Measurements from ENCODE around the gene VAMP2. TPM values are rescaled to one million over a fixed set of nuclear protein-coding genes. Genes with fewer than 3 reads are reported as not detected.

VAMP2 gene
- total and polyA plus RNA-seq, 5 experiments from 2014 or later: 50.4 to 238 (median 84.2) TPM

DNA sequence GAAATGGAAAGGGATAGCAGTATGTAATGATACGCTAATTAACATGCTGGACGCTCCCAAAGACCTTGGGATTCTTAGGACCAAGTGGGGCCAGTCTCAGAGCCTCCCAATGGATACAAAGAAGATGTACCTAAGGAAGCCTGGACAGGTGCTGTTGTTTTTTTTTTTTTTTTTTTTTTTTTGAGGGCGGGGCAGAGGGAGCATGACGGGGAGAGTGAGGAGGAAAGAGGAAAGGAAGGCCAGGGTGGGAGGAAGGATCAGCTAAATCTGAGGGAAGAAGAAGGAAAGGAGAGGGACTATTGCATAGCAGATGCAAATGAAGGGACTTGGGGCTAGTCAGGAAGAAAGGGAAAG is 2.5 kb downstream of the VAMP2 start:
- Mint-ChIP-seq H3K27ac (peak overlapping the region in 9 of 10 donors; percentile 77 to 98 (median 95)), H3K36me3 (peaks cover 3 to 33% (median 14%) of the 10 kb centered on the region in 3 donors), H3K9me3 (no peaks in the 10 kb centered on the region), H3K4me1 (peaks cover 31 to 62% (median 61%) of the 10 kb centered on the region in 4 donors), H3K4me3 (peak overlapping the region; percentile 49 to 96 (median 88)), H3K27me3 (no peaks in the 10 kb centered on the region)
- ATAC-seq (no peak), DNase-seq (no peak)
- POLR2A ChIA-PET: interaction anchor here (0.8 to 41.9 kb wide), 11 partner anchors 8 to 135 kb away, joined by 3 to 1171 read pairs (median 5); partner anchors contain the start of genes BORCS6, HES7, PER1 and SLC25A35

DNA sequence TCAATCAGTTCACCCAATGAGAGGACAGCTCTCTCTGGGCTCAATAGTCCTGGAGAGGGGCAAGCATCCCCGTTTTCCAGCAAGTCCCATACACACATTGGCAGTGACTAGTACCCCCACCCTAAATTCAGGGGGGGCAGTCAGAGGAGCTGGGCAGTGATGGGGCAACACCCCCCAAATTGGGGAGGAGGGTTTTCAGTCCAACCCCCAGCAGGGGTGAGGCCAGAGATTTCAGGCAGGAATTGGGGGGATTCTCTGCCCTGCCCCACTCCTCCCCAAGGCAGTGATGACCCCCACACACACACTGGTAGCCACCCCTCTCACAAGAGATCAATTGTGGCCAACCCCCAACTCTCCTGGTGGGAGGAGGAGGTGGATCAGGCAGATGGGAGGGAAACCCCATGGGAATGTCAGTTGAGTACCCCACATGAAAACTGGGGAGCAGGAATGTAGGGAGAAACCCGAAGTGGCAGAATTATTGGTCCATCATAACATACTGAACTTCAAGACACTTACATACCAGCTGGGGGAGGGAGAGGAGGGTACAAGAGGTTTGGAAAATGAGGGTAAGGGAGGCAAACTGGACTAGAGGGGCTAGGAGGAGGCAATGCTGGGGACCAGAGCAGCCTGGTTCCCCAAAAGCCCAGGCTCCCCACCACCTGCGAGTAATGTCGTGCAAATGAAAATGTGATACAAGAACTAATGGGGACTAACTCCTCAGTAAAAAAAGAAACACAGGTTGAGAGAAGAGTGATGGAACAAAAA is 3.1 kb downstream of the VAMP2 start:
- Mint-ChIP-seq H3K27ac (peak overlapping the region in 9 of 10 donors; percentile 77 to 98 (median 95)), H3K36me3 (peaks cover 3 to 33% (median 14%) of the 10 kb centered on the region in 3 donors), H3K27me3 (no peaks in the 10 kb centered on the region), H3K9me3 (no peaks in the 10 kb centered on the region), H3K4me3 (peak overlapping the region; percentile 34 to 86 (median 70)), H3K4me1 (peaks cover 32 to 61% (median 58%) of the 10 kb centered on the region in 4 donors)
- POLR2A ChIA-PET: interaction anchor here (1.0 to 41.9 kb wide), 9 partner anchors 8 to 136 kb away, joined by 3 to 1171 read pairs (median 14); partner anchors contain the start of genes BORCS6, HES7, SLC25A35 and TMEM107
- no peak for ATAC-seq
- peak in 1 of 10 donors; percentile 3 for DNase-seq

DNA sequence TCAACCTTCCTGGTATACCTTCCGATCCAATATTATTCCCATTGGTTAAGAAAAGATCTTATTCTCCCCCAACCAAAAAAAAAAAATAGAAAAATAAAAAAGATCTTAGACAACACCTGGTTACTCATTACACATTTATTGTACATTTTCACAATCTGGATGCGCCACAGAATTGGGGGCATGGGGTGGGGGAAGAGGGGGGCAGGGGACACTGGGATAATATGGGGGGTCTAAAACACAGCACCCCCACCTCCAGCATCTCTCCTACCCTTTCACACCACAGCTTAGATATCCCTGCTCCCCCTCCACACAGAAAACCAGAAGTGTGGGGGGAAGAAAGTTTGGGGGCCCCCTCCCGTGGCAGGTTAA is 3.7 kb downstream of the VAMP2 start:
- Mint-ChIP-seq H3K9me3 (peaks cover 0 to 2% (median 0%) of the 10 kb centered on the region in 9 donors), H3K4me3 (peak overlapping the region in 9 of 10 donors; percentile 49 to 87 (median 68)), H3K36me3 (peaks cover 3 to 36% (median 14%) of the 10 kb centered on the region in 3 donors), H3K4me1 (peaks cover 32 to 61% (median 56%) of the 10 kb centered on the region in 4 donors), H3K27ac (peak overlapping the region in 8 of 10 donors; percentile 85 to 98 (median 94)), H3K27me3 (no peaks in the 10 kb centered on the region)
- POLR2A ChIA-PET: interaction anchor here (0.6 to 41.9 kb wide), 8 partner anchors 9 to 678 kb away, joined by 4 to 1171 read pairs (median 24); partner anchors contain the start of genes ALOXE3, BORCS6, SLC35G6 and TMEM107
- ATAC-seq: no peak
- DNase-seq: no peak

DNA sequence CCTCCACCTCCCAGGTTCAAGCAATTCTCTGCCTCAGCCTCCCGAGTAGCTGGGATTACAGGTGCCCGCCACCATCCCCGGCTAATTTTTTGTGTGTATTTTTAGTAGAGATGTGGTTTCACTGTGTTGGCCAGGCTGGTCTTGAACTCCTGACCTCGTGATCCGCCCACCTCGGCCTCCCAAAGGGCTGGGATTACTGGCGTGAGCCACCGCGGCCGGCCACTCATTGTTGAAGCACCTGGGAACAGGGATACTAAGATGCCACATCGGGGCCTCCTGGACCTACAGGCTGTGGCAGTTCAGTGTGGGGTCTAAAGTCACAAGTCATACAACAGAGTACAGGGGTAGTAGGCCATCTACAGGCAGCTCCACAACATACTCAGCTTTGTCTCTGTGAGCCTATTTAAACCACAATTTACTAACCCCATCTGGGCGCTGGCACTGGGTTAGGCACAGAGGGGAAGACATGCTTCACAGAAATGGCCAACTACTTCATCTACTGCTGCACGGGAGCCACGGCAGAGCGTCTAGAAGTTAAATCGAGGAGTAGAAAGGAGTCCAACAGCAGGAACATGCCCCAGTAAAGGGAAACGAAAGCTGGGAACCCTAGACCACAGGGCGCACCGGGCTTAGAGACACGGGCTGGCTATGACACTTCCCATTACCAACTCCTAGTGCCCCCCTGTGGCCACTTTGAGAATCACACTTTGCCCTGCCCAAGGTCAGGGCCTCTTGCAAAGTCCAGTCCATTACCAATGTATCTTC is 4.3 kb downstream of the VAMP2 start:
- H3K27me3 Mint-ChIP-seq: no peaks in the 10 kb centered on the region
- POLR2A ChIA-PET: interaction anchor here (0.6 to 41.9 kb wide), 8 partner anchors 10 to 677 kb away, joined by 4 to 1171 read pairs (median 24); partner anchors contain the start of genes ALOXE3, BORCS6, SLC35G6 and TMEM107
- peaks cover 3 to 39% (median 14%) of the 10 kb centered on the region in 3 donors for H3K36me3 Mint-ChIP-seq
- H3K4me1 Mint-ChIP-seq: peaks cover 33 to 61% (median 53%) of the 10 kb centered on the region in 4 donors
- peak overlapping the region in 7 of 10 donors; percentile 85 to 97 (median 94) for H3K27ac Mint-ChIP-seq
- peaks cover 0 to 3% (median 0%) of the 10 kb centered on the region in 9 donors for H3K9me3 Mint-ChIP-seq
- no peak for ATAC-seq
- peak; percentile 73 to 93 (median 84) for DNase-seq
- H3K4me3 Mint-ChIP-seq: peak overlapping the region; percentile 20 to 87 (median 66)

DNA sequence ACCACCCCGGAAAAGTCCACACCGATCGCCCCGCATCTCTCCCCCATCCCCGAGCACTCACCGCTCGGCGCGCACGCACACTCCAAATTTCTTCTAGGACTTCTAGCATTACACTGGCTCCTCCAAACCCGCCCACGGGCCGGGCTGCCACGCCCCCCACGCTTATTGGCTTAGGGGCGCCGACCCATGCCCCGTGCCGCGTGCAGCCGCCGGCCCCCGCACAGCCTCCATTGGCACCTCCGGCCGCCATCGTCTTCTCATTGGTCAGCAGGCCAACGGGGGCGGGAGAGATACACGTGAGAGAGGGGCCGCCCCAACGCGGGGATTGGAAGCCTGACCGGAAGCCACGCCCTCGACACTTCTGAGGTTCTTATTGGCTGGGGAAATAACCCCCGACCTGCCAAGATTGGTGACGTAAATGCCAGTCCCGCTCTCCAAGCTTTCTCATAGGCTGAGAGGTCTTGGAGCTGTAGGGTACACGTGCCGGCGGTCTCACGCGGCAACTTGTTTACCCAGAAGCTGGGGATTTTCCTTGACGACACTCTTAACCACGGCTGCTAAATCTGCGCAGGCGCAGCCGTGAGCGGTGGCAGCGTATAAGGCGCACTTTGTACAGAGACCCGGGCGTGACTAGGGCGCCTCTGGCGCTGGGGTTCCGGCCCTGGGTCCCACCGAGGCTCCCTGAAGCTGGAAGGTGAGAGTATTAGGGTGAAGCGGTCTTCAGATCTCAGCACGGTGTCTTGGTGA is 6.3 kb downstream of the VAMP2 start:
- Mint-ChIP-seq H3K4me3 (no peak overlapping the region), H3K36me3 (peaks cover 3 to 50% (median 11%) of the 10 kb centered on the region in 3 donors), H3K27me3 (peaks cover 0 to 2% (median 0%) of the 10 kb centered on the region in 5 donors), H3K4me1 (peaks cover 31 to 70% (median 54%) of the 10 kb centered on the region in 4 donors), H3K9me3 (peaks cover 0 to 5% (median 0%) of the 10 kb centered on the region in 9 donors), H3K27ac (no peak overlapping the region)
- POLR2A ChIA-PET: interaction anchor here (0.5 to 41.9 kb wide), 25 partner anchors 8 to 595 kb away, joined by 3 to 1171 read pairs (median 6); partner anchors contain the start of genes ALOXE3, BORCS6, CTC1 and FXR2
- peak; percentile 97 to 100 (median 100) for DNase-seq
- ATAC-seq: peak; percentile 67 to 71

DNA sequence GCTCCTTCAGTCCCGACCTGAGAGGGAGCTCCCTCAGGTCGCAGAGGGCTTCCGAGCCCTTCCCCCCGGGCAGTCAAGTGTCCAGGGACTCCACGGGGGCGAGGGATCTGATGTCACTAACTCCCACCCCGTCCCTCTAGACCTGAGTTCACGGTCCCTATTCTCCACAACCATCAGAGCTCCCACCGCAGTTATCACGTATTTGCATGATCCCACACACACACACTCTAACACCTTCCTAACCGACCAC is 6.8 kb downstream of the VAMP2 start:
- Mint-ChIP-seq H3K36me3 (peaks cover 3 to 46% (median 8%) of the 10 kb centered on the region in 3 donors), H3K9me3 (peaks cover 0 to 6% (median 0%) of the 10 kb centered on the region in 9 donors)
- ATAC-seq: no peak

DNA sequence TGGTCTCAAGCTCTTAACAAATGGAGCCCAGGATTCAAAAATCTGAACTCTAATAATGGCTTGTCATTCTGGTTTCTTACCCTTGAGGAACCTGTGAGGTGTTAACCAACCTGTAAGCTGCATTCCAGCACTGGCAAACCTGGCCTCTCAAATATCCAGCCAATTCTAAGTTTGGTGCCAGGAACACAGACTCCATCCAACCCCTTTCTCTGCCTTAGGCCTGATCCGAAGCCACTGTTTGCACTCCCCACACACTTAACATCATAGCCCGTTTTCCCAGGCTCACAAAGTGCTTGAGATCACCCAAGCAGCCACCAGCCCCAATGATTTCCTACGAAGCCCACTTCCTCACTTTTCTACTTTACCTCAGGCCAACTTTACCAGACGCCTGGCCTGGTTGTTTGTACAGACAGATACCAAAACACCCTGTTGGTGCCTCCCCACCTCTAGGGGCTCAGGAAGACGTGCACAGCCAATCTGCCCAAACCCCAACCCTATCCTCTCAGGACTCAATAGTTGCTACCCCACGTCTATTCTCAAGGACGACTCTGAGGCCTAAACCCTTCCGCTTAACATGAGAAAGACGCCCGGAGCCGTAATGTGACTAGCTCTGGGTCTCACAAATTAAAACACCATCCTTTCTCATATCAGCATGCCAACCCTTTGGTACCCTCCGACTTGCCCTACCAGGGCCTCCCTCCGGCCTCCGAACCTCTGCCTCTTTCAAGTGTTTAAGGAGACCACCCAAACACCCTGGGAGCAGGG is 7.3 kb downstream of the VAMP2 start:
- POLR2A ChIA-PET: interaction anchor here (0.5 to 41.9 kb wide), 21 partner anchors 8 to 469 kb away, joined by 3 to 1171 read pairs (median 6); partner anchors contain the start of genes ALOXE3, BORCS6, CTC1 and HES7
- Mint-ChIP-seq H3K4me1 (peaks cover 21 to 67% (median 52%) of the 10 kb centered on the region in 4 donors), H3K36me3 (peaks cover 3 to 44% (median 6%) of the 10 kb centered on the region in 3 donors), H3K9me3 (peaks cover 0 to 6% (median 0%) of the 10 kb centered on the region in 9 donors), H3K4me3 (no peak overlapping the region), H3K27ac (no peak overlapping the region), H3K27me3 (peaks cover 0 to 2% (median 0%) of the 10 kb centered on the region in 5 donors)
- DNase-seq (peak in 6 of 10 donors; percentile 11 to 80 (median 68)), ATAC-seq (no peak)

More for the DNA sequence above, 6.8 kb downstream of the VAMP2 start:
- Mint-ChIP-seq H3K4me3 (no peak overlapping the region), H3K27me3 (peaks cover 0 to 2% (median 0%) of the 10 kb centered on the region in 5 donors), H3K27ac (no peak overlapping the region), H3K4me1 (peaks cover 26 to 68% (median 53%) of the 10 kb centered on the region in 4 donors)
- POLR2A ChIA-PET: interaction anchor here (0.5 to 41.9 kb wide), 23 partner anchors 8 to 469 kb away, joined by 3 to 1171 read pairs (median 6); partner anchors contain the start of genes ALOXE3, BORCS6, CTC1 and HES7
- DNase-seq: no peak

DNA sequence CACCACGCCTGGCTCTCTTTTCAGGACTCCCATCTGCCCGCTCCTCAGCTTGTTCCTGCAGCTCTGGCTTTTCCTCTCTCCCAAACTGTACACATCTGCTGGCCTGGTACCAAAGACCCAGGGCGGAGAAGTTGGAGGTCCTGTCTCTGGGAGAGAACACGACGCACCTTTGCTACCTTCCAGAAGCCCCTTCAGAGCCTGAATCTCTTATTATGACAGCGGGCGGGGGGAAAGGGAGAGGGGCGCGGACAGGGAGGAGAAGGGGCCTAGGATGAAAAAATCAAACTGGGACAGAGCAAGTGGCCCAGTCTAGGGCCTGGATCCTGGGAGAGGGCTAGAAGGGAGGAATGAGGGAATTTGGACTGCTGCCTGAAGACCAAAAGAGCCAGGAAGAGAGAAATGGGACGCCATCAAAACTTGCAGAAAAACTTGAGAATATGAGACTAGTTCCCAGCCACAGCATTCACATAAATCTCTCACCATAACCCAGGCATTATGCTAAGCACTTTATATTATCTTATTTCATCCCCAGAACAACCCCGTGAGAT is 8.1 kb downstream of the VAMP2 start:
- no peak for ATAC-seq

DNA sequence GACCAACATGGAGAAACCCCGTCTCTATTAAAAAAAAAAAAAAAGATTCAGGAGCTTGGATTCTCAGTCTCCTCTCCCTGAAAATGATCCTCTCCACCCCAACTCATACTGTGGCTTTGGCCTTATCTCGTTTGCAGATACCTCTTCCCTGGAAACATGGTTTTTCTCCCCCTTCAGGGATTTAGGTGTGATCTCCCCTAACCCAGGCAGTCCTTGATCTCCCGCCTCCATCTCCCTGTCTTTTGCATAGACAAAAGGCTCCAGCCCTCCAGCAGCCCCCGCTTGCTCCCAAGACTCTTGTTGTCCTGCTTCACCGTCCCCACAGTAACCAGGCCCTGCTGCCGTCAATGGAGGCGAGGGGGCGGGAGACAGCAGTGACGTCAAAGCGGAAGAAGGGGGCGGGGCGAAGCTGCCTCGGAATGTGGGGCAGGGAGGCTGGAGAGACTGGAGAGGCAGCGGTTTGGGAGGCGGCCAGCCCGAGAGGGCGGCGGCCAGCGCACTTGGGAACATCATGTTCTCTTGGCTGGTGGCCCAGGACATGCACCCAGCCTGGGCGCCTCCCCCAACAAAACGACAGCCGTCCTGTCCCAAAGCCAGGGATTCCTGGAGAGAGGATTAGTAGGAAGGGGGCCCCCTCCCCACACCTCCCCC is 8.7 kb downstream of the VAMP2 start:
- peak overlapping the region in 1 of 10 donors; percentile 98 for H3K27ac Mint-ChIP-seq
- H3K4me1 Mint-ChIP-seq: peaks cover 9 to 65% (median 52%) of the 10 kb centered on the region in 4 donors
- H3K27me3 Mint-ChIP-seq: peaks cover 0 to 2% (median 0%) of the 10 kb centered on the region in 5 donors
- peak; percentile 79 to 99 (median 96) for DNase-seq
- peaks cover 0 to 6% (median 0%) of the 10 kb centered on the region in 9 donors for H3K9me3 Mint-ChIP-seq
- H3K4me3 Mint-ChIP-seq: no peak overlapping the region
- ATAC-seq: peak; percentile 7 to 21
- POLR2A ChIA-PET: interaction anchor here (0.6 to 41.9 kb wide), 12 partner anchors 8 to 147 kb away, joined by 3 to 1171 read pairs (median 6); partner anchors contain the start of genes ALOXE3, BORCS6, CTC1 and TMEM107
- H3K36me3 Mint-ChIP-seq: peaks cover 0 to 43% (median 8%) of the 10 kb centered on the region in 3 donors

More for the DNA sequence above, 8.1 kb downstream of the VAMP2 start:
- POLR2A ChIA-PET: interaction anchor here (1.4 to 41.9 kb wide), 9 partner anchors 10 to 468 kb away, joined by 3 to 1171 read pairs (median 19); partner anchors contain the start of genes ALOXE3, BORCS6, HES7 and TMEM107
- Mint-ChIP-seq H3K4me1 (peaks cover 14 to 66% (median 51%) of the 10 kb centered on the region in 4 donors), H3K27ac (no peak overlapping the region), H3K27me3 (peaks cover 0 to 2% (median 0%) of the 10 kb centered on the region in 5 donors), H3K9me3 (peaks cover 0 to 6% (median 0%) of the 10 kb centered on the region in 9 donors), H3K36me3 (peaks cover 0 to 42% (median 4%) of the 10 kb centered on the region in 3 donors), H3K4me3 (no peak overlapping the region)
- peak in 1 of 10 donors; percentile 28 for DNase-seq

DNA sequence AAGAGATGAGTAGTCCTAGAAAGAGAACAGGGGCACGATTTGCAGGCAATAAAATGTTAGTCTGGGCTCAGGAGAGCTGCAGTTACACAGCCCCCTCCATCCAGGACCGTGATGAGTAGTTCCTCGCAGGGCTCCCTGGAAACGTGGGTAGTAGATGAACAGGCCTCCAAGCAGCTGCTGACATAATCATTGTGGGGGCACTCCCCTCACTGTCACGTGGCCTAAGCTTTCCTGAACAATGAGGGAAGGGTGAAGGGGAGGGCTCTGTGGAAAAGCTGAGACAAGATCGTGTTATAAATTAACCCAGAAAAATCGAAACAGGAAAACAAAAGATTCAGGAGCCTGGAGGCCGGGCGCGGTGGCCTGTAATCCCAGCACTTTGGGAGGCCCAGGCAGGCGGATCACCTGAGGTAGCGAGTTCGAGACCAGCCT is 9.2 kb downstream of the VAMP2 start:
- Mint-ChIP-seq H3K9me3 (peaks cover 0 to 6% (median 0%) of the 10 kb centered on the region in 9 donors), H3K36me3 (peaks cover 0 to 44% (median 9%) of the 10 kb centered on the region in 3 donors), H3K4me3 (peak overlapping the region in 1 of 10 donors; percentile 97), H3K27ac (peak overlapping the region in 1 of 10 donors; percentile 97), H3K27me3 (peaks cover 0 to 2% (median 0%) of the 10 kb centered on the region in 5 donors), H3K4me1 (peaks cover 3 to 62% (median 50%) of the 10 kb centered on the region in 4 donors)
- ATAC-seq: no peak
- POLR2A ChIA-PET: interaction anchor here (0.6 to 41.9 kb wide), 12 partner anchors 9 to 147 kb away, joined by 3 to 1171 read pairs (median 4); partner anchors contain the start of genes BORCS6, CTC1, TMEM107 and VAMP2
- peak in 6 of 10 donors; percentile 23 to 63 (median 54) for DNase-seq
